HL-60 (cell line): ENCODE measurements around the gene TMEM201.

ENCODE experiments used
- DNase-seq, 2 experiments: peaks; one replicate each; pipeline ENCODE4 v3.0.0-alpha.2; 2010 to 2020; ENCODE audit warnings: low read depth in 1 of 2, low spot score in 1 of 2
- H3K27ac ChIP-seq: fragments of 250-450 bp; sonication (Bioruptor Pico); replicated peaks from 2 replicates; pipeline ENCODE4 v1.5.1; 2020; ENCODE audit warnings: mild to moderate bottlenecking, moderate library complexity
- H3K27me3 ChIP-seq: fragments of 250-450 bp; sonication (Bioruptor Pico); 2 replicates; pipeline ENCODE4 v1.5.1; 2021; ENCODE audit warnings: mild to moderate bottlenecking, moderate library complexity; ENCODE audit not compliant: insufficient read depth, poor library complexity, severe bottlenecking
- H3K4me3 ChIP-seq: replicated peaks from 2 replicates; pipeline ENCODE4 v1.5.1; 2011; ENCODE audit warnings: mild to moderate bottlenecking, control low read depth, low read length; ENCODE audit not compliant: insufficient read depth
- GABPA ChIP-seq: IDR thresholded peaks from 2 replicates; pipeline ENCODE4 v1.6.1; 2012; ENCODE audit warnings: low read depth
- POLR2AphosphoS5 ChIP-seq: IDR thresholded peaks from 2 replicates; pipeline ENCODE4 v1.6.1; 2012; ENCODE audit warnings: low read depth
- REST ChIP-seq: IDR thresholded peaks from 2 replicates; pipeline ENCODE4 v1.6.1; 2012; ENCODE audit warnings: low read depth; ENCODE audit not compliant: insufficient replicate concordance
- SPI1 ChIP-seq: IDR thresholded peaks from 2 replicates; pipeline ENCODE4 v1.6.1; 2012; ENCODE audit warnings: low read depth, mild to moderate bottlenecking, borderline replicate concordance
- TF ChIP-seq, protein P1 (sequence below): IDR thresholded peaks from one replicate; pipeline ENCODE4 v1.5.1; 2011; ENCODE audit warnings: low read length, control low read depth, inconsistent platforms; ENCODE audit not compliant: insufficient read depth

TMEM201 gene

DNA sequence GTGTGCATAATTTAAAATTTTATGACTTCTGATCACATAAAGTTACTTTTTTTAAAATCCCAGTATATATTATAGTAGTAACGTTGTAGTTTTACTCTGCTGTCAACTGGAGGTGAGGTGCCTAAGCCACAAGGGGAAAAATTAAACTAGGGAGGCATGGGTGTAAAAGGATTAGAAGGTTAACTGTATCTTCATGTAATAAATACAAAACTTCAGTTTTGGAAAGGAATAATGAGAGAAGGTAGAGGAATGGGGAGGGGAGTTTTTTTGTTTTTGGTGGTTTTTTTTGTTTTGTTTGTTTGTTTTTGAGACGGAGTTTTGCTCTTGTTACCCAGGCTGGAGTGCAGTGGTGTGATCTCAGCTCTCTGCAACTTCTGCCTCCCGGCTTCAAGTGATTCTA lies 43.8 kb upstream of the TMEM201 start:
- DNase-seq: no peak
- H3K27me3 ChIP-seq: no peaks in the 10 kb centered on the region
- H3K4me3 ChIP-seq: no peak overlapping the region
- TF ChIP-seq SPI1: no peak
- no peak for TF ChIP-seq POLR2AphosphoS5
- no peak for TF ChIP-seq GABPA
- TF ChIP-seq, protein P1, sequence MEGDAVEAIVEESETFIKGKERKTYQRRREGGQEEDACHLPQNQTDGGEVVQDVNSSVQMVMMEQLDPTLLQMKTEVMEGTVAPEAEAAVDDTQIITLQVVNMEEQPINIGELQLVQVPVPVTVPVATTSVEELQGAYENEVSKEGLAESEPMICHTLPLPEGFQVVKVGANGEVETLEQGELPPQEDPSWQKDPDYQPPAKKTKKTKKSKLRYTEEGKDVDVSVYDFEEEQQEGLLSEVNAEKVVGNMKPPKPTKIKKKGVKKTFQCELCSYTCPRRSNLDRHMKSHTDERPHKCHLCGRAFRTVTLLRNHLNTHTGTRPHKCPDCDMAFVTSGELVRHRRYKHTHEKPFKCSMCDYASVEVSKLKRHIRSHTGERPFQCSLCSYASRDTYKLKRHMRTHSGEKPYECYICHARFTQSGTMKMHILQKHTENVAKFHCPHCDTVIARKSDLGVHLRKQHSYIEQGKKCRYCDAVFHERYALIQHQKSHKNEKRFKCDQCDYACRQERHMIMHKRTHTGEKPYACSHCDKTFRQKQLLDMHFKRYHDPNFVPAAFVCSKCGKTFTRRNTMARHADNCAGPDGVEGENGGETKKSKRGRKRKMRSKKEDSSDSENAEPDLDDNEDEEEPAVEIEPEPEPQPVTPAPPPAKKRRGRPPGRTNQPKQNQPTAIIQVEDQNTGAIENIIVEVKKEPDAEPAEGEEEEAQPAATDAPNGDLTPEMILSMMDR: no peak
- TF ChIP-seq REST: no peak
- H3K27ac ChIP-seq: no peak overlapping the region

- no peaks in the 10 kb centered on the region for H3K27me3 ChIP-seq
Measured at GRCh38 chr1:9549955-9550546, 38.7 kb upstream of the TMEM201 start.

GRCh38 chr1:9551984-9552383 lies 36.7 kb upstream of the TMEM201 start:
- H3K27ac ChIP-seq: no peak overlapping the region
- DNase-seq: no peak

More at GRCh38 chr1:9549955-9550546, 38.7 kb upstream of the TMEM201 start:
- DNase-seq: no peak
- TF ChIP-seq, protein P1: no peak
- no peak for TF ChIP-seq SPI1
- TF ChIP-seq POLR2AphosphoS5: no peak
- TF ChIP-seq GABPA: no peak
- TF ChIP-seq REST: no peak
- Histone ChIP-seq H3K27ac (no peak overlapping the region), H3K4me3 (no peak overlapping the region)

More at GRCh38 chr1:9551984-9552383, 36.7 kb upstream of the TMEM201 start:
- TF ChIP-seq, protein P1: no peak
- no peak for TF ChIP-seq GABPA
- Histone ChIP-seq H3K27me3 (no peaks in the 10 kb centered on the region), H3K4me3 (no peak overlapping the region)
